Testis (tissue), 3 donors: ENCODE data around the gene ATP5MC2. TPM values are rescaled to one million over a fixed set of nuclear protein-coding genes. Genes with fewer than 3 reads are reported as not detected.

ENCODE experiments used
- DNase-seq: peaks from one replicate; pipeline ENCODE4 v3.0.0-alpha.2; 2019
- H3K27ac ChIP-seq, 2 donors: fragments of 200-600 bp; sonication (generic); one replicate each; pipeline ENCODE4 v1.5.1; 2019
- H3K27me3 ChIP-seq: fragments of 200-600 bp; sonication (generic); one replicate; pipeline ENCODE4 v1.5.1; 2019
- H3K36me3 ChIP-seq: fragments of 200-600 bp; sonication (generic); one replicate; pipeline ENCODE4 v1.5.1; 2017; ENCODE audit warnings: low read depth; ENCODE audit errors: missing control alignments
- H3K4me1 ChIP-seq: fragments of 200-600 bp; sonication (generic); one replicate; pipeline ENCODE4 v1.5.1; 2019
- H3K4me3 ChIP-seq, 2 donors: fragments of 200-600 bp; sonication (generic); one replicate each; pipeline ENCODE4 v1.5.1; 2017 to 2019
- H3K9me3 ChIP-seq: fragments of 200-600 bp; sonication (generic); one replicate; pipeline ENCODE4 v1.5.1; 2017
- CTCF ChIP-seq, 3 experiments: fragments of 450-650 bp in 2 of 3; fragments of 200-600 bp in 1 of 3; sonication (generic) in 1 of 3; IDR thresholded peaks; one replicate each; pipeline ENCODE4 v1.5.1; 2016 to 2019; ENCODE audit warnings: antibody characterized with exemption in 3 of 3, mild to moderate bottlenecking in 2 of 3, moderate library complexity in 1 of 3
- POLR2A ChIP-seq: fragments of 450-650 bp; IDR thresholded peaks from one replicate; pipeline ENCODE4 v1.6.1; 2017; ENCODE audit warnings: antibody characterized with exemption, mild to moderate bottlenecking, moderate library complexity
- WGBS, 2 donors: methylation state at CpG; one replicate each; pipeline ENCODE4 v1.1.5; 2018; 5-methylcytosine and 5-hydroxymethylcytosine counted together
- intact Hi-C: fragments of 100-400 bp; cut with DNase I; formaldehyde crosslinking; loops from one replicate; pipeline ENCODE4 v1.15.1; 2023; ENCODE audit warnings: low total_unique reads
- polyA plus RNA-seq: library from polyadenylated mRNA; stranded (reverse); fragments of 350-450 nt; fragmentation: Illumina TruSeq; extraction: RNeasy Lipid Tissue Mini Kit (QIAGEN cat#74804); gene quantifications from one replicate; pipeline ENCODE4 v1.2.3, GENCODE V29; 2014; ENCODE audit warnings: low read depth, low replicate concordance; ENCODE audit not compliant: insufficient read depth
- total RNA-seq, 2 donors: library from RNA; depleted of rRNA; stranded (reverse); fragments of >200 nt; gene quantifications; one replicate each; pipeline ENCODE4 v1.2.3, GENCODE V29; 2016

The ATP5MC2 gene
- total and polyA plus RNA-seq, 3 donors from 2014 or later = 201 to 316 (median 304) TPM

- Histone ChIP-seq H3K36me3 (no peaks in the 10 kb centered on the region), H3K9me3 (no peaks in the 10 kb centered on the region), H3K27ac (no peak overlapping the region), H3K4me3 (peak overlapping the region in 1 of 2 donors; percentile 8), H3K4me1 (no peaks in the 10 kb centered on the region), H3K27me3 (no peaks in the 10 kb centered on the region)
- 50 to 59% methylated on average over 16 of the region's 16 CpGs for WGBS, 2 donors
- no peak for DNase-seq
- intact Hi-C loops = no loop called here
- TF ChIP-seq POLR2A = no peak
- no peak for TF ChIP-seq CTCF (IDR thresholded peaks at IDR 0.05)
Observed at GRCh38 chr12:53694756-53695151, 18.9 kb upstream of the ATP5MC2 start.

DNA sequence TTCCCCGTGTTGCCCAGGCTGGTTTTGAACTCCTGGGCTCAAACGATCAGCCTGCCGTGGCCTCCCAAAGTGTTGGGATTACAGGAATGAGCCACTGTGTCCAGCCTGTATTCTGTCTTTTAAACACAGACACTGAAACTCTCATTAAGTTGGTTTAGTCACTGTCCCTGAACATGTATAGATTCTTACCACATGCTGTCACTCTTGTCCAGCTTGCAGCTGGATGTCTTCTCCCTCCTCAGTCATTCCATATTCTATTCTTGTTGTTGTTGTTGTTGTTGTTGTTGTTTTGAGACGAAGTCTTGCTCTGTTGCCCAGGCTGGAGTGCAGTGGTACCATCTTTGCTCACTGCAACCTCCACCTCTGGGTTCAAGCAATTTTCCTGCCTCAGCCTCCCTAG, 12.3 kb upstream of the ATP5MC2 start:
- Histone ChIP-seq H3K4me3 (no peak overlapping the region), H3K4me1 (no peaks in the 10 kb centered on the region), H3K36me3 (no peaks in the 10 kb centered on the region), H3K27me3 (no peaks in the 10 kb centered on the region), H3K9me3 (no peaks in the 10 kb centered on the region), H3K27ac (no peak overlapping the region)
- intact Hi-C loops = no loop called here
- WGBS, 2 donors = 90 to 92% methylated on average over 4 of the region's 4 CpGs
- TF ChIP-seq CTCF (IDR thresholded peaks at IDR 0.05) (no peak), POLR2A (no peak)
- DNase-seq = no peak

GRCh38 chr12:53686436-53686835, 10.6 kb upstream of the ATP5MC2 start:
- TF ChIP-seq POLR2A (no peak), CTCF (IDR thresholded peaks at IDR 0.05) (no peak)
- no peak overlapping the region for H3K27ac ChIP-seq
- H3K4me1 ChIP-seq = no peaks in the 10 kb centered on the region
- no peaks in the 10 kb centered on the region for H3K36me3 ChIP-seq
- no peaks in the 10 kb centered on the region for H3K27me3 ChIP-seq
- WGBS, 2 donors = 65 to 76% methylated on average over 3 of the region's 3 CpGs
- H3K4me3 ChIP-seq = no peak overlapping the region
- no peaks in the 10 kb centered on the region for H3K9me3 ChIP-seq
- intact Hi-C loops = no loop called here
- DNase-seq = no peak

DNA sequence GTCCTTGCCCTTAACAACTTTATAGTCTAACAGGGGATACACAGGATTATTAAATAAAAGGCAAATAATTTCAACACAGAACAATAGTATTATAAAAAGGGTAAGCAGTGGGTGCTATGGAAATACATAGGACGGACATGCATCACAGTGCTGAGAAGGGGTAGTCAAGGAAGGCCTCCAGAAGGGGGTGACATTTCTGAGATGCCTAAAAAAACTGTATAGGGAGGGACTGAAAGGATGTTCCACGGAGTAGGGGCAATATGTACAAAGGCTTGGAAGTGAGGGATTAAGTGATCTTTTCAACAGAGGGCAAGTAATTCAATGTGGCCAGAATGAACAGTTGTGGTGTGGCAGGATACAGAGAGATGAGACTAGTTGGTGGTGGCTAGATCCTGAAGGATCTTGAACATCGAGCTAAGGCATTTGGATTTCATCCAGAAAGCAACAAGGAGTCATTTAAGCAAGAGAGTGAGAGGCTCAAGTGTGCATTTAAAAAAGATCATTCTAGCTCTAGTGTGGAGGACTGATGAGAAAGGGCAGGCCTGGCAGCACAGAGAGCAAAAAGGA, 8.9 kb upstream of the ATP5MC2 start:
- H3K27me3 ChIP-seq = no peaks in the 10 kb centered on the region
- H3K4me3 ChIP-seq = no peak overlapping the region
- no peaks in the 10 kb centered on the region for H3K9me3 ChIP-seq
- H3K4me1 ChIP-seq = no peaks in the 10 kb centered on the region
- 72 to 82% methylated on average over 3 of the region's 3 CpGs for WGBS, 2 donors
- TF ChIP-seq CTCF (IDR thresholded peaks at IDR 0.05) (no peak), POLR2A (no peak)
- intact Hi-C loops = no loop called here
- no peak overlapping the region for H3K27ac ChIP-seq
- no peak for DNase-seq
- H3K36me3 ChIP-seq = no peaks in the 10 kb centered on the region

DNA sequence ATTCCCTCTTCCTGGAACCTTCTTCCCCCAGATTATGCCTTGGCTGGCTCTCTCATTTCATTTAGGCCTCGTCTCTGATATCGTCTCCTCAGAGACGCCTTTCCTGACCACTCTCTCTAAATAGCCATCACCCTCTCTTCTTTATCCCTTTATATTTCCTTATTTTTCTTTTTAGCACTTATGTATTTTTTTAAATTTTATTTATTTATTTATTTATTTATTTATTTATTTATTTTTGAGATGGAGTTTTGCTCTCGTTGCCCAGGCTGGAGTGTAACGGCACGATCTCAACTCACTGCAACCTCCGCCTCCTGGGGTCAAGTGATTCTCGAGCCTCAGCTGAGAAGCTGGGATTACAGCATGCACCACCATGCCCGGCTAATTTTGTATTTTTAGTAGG, 8.1 kb upstream of the ATP5MC2 start:
- WGBS, 2 donors = 85 to 97% methylated on average over 9 of the region's 9 CpGs
- TF ChIP-seq CTCF (IDR thresholded peaks at IDR 0.05) = no peak
- TF ChIP-seq POLR2A = no peak
- intact Hi-C loops = no loop called here

More for the DNA sequence above, 8.1 kb upstream of the ATP5MC2 start:
- no peak overlapping the region for H3K4me3 ChIP-seq
- H3K36me3 ChIP-seq = no peaks in the 10 kb centered on the region
- no peaks in the 10 kb centered on the region for H3K27me3 ChIP-seq
- no peaks in the 10 kb centered on the region for H3K4me1 ChIP-seq
- H3K9me3 ChIP-seq = no peaks in the 10 kb centered on the region
- DNase-seq = no peak
- no peak overlapping the region for H3K27ac ChIP-seq
